Mesothelial cell of epicardium (in vitro differentiated cells): Measurements from ENCODE around the gene RNF141. TPM values are rescaled to one million over a fixed set of nuclear protein-coding genes. Genes with fewer than 3 reads are reported as not detected.

ENCODE experiments used
- DNase-seq, 2 experiments: peaks; one replicate each; pipeline ENCODE4 v3.0.0; 2021; ENCODE audit warnings: low spot score in 2 of 2; ENCODE audit not compliant: unreplicated experiment in 2 of 2
- H3K27ac Mint-ChIP-seq: 2 replicates; pipeline ENCODE4 v1.8.0; 2021; ENCODE audit warnings: mixed read lengths
- H3K27me3 Mint-ChIP-seq: 2 replicates; pipeline ENCODE4 v1.8.0; 2021; ENCODE audit warnings: low read depth, mixed read lengths
- H3K36me3 Mint-ChIP-seq: 2 replicates; pipeline ENCODE4 v1.8.0; 2021; ENCODE audit warnings: mixed read lengths
- H3K4me1 Mint-ChIP-seq: 2 replicates; pipeline ENCODE4 v1.8.0; 2021; ENCODE audit warnings: mixed read lengths
- H3K4me3 Mint-ChIP-seq: 2 replicates; pipeline ENCODE4 v1.8.0; 2021; ENCODE audit warnings: mild to moderate bottlenecking, moderate library complexity, mixed read lengths
- H3K9me3 Mint-ChIP-seq: 2 replicates; pipeline ENCODE4 v1.8.0; 2021; ENCODE audit warnings: mixed read lengths
- CTCF ChIP-seq: fragments of 200-600 bp; sonication (generic); IDR thresholded peaks from one replicate; pipeline ENCODE4 v1.5.0; 2021; ENCODE audit warnings: antibody characterized with exemption; ENCODE audit not compliant: unreplicated experiment
- total RNA-seq: library from RNA; stranded (reverse); gene quantifications from 3 replicates; pipeline ENCODE4 v1.2.1, GENCODE V29; 2021

RNF141 gene, protein sequence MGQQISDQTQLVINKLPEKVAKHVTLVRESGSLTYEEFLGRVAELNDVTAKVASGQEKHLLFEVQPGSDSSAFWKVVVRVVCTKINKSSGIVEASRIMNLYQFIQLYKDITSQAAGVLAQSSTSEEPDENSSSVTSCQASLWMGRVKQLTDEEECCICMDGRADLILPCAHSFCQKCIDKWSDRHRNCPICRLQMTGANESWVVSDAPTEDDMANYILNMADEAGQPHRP
- total RNA-seq, result 24.9 to 30.3 TPM (median 26.1 TPM) in 3 replicates

- TF ChIP-seq CTCF, result peak; percentile 67
- DNase-seq, result peak; percentile 95 to 99
- peaks cover 4% of the 10 kb centered on the region for H3K9me3 Mint-ChIP-seq
- peaks cover 11% of the 10 kb centered on the region for H3K4me1 Mint-ChIP-seq
- no peaks in the 10 kb centered on the region for H3K27me3 Mint-ChIP-seq
- H3K27ac Mint-ChIP-seq, result peak within 1 kb of the TSS; percentile 94
- H3K4me3 Mint-ChIP-seq, result peak within 1 kb of the TSS; percentile 93
- no peaks in the 10 kb centered on the region for H3K36me3 Mint-ChIP-seq
Measured at GRCh38 chr11:10540915-10541560, at the start of gene RNF141. TSS of gene RNF141 (minus strand) at chr11:10541187. CDS start at chr11:10534158, 7,029 bp downstream.

DNA sequence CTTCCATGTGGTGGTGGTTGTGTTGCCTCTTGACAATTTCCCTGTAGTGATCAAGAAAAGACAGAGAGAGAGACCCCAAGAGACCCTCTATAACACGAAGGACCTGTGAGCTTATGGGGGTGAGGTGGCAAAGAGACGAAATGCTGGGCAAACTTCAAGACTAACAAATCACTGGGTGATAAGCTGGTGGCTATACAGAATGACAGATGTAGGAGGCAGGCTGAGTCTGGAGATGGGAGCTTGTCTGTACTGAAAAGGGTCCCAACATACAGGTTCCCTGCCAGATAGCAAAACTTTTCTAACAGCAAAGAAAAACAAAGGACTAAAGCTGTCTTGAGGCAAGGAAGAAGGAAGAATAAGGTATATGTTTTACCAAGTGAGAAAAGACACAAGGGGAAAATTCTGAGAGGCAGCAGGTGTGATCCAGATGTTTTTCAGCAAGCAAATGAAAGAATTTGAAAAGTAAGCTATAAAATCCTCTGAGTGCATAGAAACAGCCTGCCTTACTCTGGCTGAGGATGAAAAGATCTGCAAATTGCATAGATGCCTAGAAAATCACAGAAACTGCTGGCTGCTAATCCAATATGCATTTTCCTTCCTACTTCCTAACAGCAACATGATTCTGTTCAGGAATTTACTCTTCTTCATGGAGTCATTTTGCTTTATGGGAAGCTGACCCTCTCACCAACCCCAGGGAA is 49.4 kb upstream of the RNF141 start:
- no peaks in the 10 kb centered on the region for H3K36me3 Mint-ChIP-seq
- peaks cover 12% of the 10 kb centered on the region for H3K4me1 Mint-ChIP-seq
- H3K9me3 Mint-ChIP-seq, result no peaks in the 10 kb centered on the region
- H3K27me3 Mint-ChIP-seq, result no peaks in the 10 kb centered on the region
- no peak overlapping the region for H3K4me3 Mint-ChIP-seq
- H3K27ac Mint-ChIP-seq, result peak overlapping the region; percentile 64
- no peak for TF ChIP-seq CTCF
- no peak for DNase-seq

GRCh38 chr11:10588904-10589303 is 47.9 kb upstream of the RNF141 start:
- no peak for DNase-seq
- no peak for TF ChIP-seq CTCF
- no peaks in the 10 kb centered on the region for H3K27me3 Mint-ChIP-seq
- no peak overlapping the region for H3K4me3 Mint-ChIP-seq
- no peak overlapping the region for H3K27ac Mint-ChIP-seq
- no peaks in the 10 kb centered on the region for H3K9me3 Mint-ChIP-seq
- H3K4me1 Mint-ChIP-seq, result peaks cover 12% of the 10 kb centered on the region
- no peaks in the 10 kb centered on the region for H3K36me3 Mint-ChIP-seq

DNA sequence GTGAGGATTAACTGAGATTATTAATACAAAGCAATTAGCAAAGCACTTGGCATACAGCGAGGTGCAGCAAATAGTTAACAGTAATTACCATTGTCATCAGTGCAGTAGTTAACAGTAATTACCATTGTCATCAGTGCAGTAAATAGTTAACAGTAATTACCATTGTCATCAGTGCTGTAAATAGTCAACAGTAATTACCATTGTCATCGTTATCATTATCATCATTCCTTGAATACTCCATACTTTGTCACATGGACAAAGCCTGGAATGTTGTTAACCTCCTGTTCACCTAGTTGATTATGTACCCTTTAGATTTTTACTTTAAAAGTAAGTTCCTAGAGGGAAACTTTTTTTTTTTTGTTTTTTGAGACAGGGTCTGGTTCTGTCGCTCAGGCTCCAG is 47.0 kb upstream of the RNF141 start:
- H3K4me1 Mint-ChIP-seq, result peaks cover 12% of the 10 kb centered on the region

DNA sequence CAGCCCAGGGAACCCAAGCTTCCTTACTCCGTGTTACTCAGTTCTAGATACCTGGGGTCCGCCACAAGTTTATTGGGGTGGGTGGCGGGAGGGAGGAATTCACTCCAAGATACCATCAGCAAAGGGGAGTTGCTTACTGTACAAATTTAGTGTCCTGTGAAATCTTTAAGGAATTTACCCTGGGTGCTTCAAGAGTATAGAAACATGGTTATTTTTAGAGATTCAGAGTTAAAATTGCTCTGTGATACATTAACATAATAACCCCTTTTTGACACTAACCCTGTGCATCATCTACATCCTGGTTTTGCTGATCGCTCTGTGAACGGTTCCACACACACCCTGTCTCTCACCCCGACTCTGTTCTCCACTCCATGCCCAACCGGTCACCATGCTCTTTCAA is 46.4 kb upstream of the RNF141 start:
- H3K27ac Mint-ChIP-seq, result no peak overlapping the region

More for the DNA sequence above, 47.0 kb upstream of the RNF141 start:
- H3K27ac Mint-ChIP-seq, result no peak overlapping the region
- H3K9me3 Mint-ChIP-seq, result no peaks in the 10 kb centered on the region
- no peaks in the 10 kb centered on the region for H3K27me3 Mint-ChIP-seq
- no peaks in the 10 kb centered on the region for H3K36me3 Mint-ChIP-seq
- no peak for DNase-seq
- TF ChIP-seq CTCF, result no peak
- H3K4me3 Mint-ChIP-seq, result no peak overlapping the region

More for the DNA sequence above, 46.4 kb upstream of the RNF141 start:
- Mint-ChIP-seq H3K27me3 (no peaks in the 10 kb centered on the region), H3K36me3 (no peaks in the 10 kb centered on the region), H3K9me3 (no peaks in the 10 kb centered on the region), H3K4me1 (peaks cover 12% of the 10 kb centered on the region), H3K4me3 (no peak overlapping the region)
- no peak for DNase-seq
- TF ChIP-seq CTCF, result no peak
